Spleen (tissue), 11 donors: ENCODE results near the gene IPMK. TPM values are rescaled to one million over a fixed set of nuclear protein-coding genes. Genes with fewer than 3 reads are reported as not detected.

Experiments used
- DNase-seq: peaks from one replicate; pipeline ENCODE4 v3.0.0-alpha.2; 2020
- H3K27ac ChIP-seq, 8 donors: fragments of 200-600 bp; sonication (generic) in 7 of 8; 1 replicate in 4 of 8; 2 replicates in 4 of 8; pipeline versions ENCODE4 v1.5.0 to v1.8.0; 2016 to 2021; ENCODE audit warnings: inconsistent platforms in 4 of 8, mild to moderate bottlenecking in 4 of 8, moderate library complexity in 1 of 8
- H3K27me3 ChIP-seq, 7 donors: fragments of 200-600 bp; sonication (generic) in 6 of 7; replicated peaks in 1 of 7; 1 replicate in 4 of 7; 2 replicates in 3 of 7; pipeline versions ENCODE4 v1.5.0 to v1.8.0; 2016 to 2021; ENCODE audit warnings: inconsistent platforms in 3 of 7, mild to moderate bottlenecking in 1 of 7
- H3K36me3 ChIP-seq, 6 donors: fragments of 200-600 bp; sonication (generic) in 5 of 6; 1 replicate in 4 of 6; 2 replicates in 2 of 6; pipeline versions ENCODE4 v1.5.0 to v1.8.0; 2016 to 2021; ENCODE audit warnings: inconsistent platforms in 2 of 6
- H3K4me1 ChIP-seq, 6 donors: fragments of 200-600 bp; sonication (generic) in 5 of 6; 1 replicate in 3 of 6; 2 replicates in 3 of 6; pipeline versions ENCODE4 v1.5.0 to v1.8.0; 2016 to 2021; ENCODE audit warnings: inconsistent platforms in 3 of 6
- H3K4me3 ChIP-seq, 8 donors: fragments of 200-600 bp; sonication (generic) in 7 of 8; 1 replicate in 4 of 8; 2 replicates in 4 of 8; pipeline versions ENCODE4 v1.5.0 to v1.8.0; 2016 to 2021; ENCODE audit warnings: inconsistent platforms in 4 of 8, mild to moderate bottlenecking in 4 of 8, moderate library complexity in 2 of 8
- H3K9me3 ChIP-seq, 8 donors: fragments of 200-600 bp; sonication (generic) in 7 of 8; 1 replicate in 4 of 8; 2 replicates in 4 of 8; pipeline versions ENCODE4 v1.5.0 to v1.8.0; 2016 to 2021; ENCODE audit warnings: inconsistent platforms in 4 of 8
- CTCF ChIP-seq, 11 experiments: fragments of 200-600 bp in 7 of 11; fragments of 450-650 bp in 4 of 11; sonication (generic) in 4 of 11; IDR thresholded peaks in 8 of 11; conservative IDR thresholded peaks in 3 of 11; 1 replicate in 7 of 11; 2 replicates in 4 of 11; pipeline versions ENCODE4 v1.4.0 to v1.8.0; 2016 to 2021; ENCODE audit warnings: antibody characterized with exemption in 11 of 11, inconsistent platforms in 4 of 11, mild to moderate bottlenecking in 1 of 11
- POLR2A ChIP-seq, 3 donors: fragments of 450-650 bp; IDR thresholded peaks; one replicate each; pipeline ENCODE4 v1.5.1; 2017; ENCODE audit warnings: antibody characterized with exemption in 3 of 3, mild to moderate bottlenecking in 1 of 3
- POLR2AphosphoS5 ChIP-seq, 3 donors: sonication (generic); formaldehyde crosslinking; IDR thresholded peaks; one replicate each; pipeline ENCODE4 v1.5.1; 2017; ENCODE audit warnings: antibody characterized with exemption in 3 of 3
- WGBS, 5 donors: extraction: QIAGEN DNeasy Blood & Tissue Kit in 3 of 5; methylation state at CpG; one replicate each; pipeline versions ENCODE4 v1.1.5 to v1.1.7; 2013 to 2018; 5-methylcytosine and 5-hydroxymethylcytosine counted together
- intact Hi-C: fragments of 100-400 bp; cut with DNase I; formaldehyde crosslinking; loops from one replicate; pipeline ENCODE4 v1.15.0; 2023; ENCODE audit warnings: low total_unique reads
- polyA plus RNA-seq, 3 donors: library from polyadenylated mRNA; stranded (reverse); fragments of 200-250 nt; gene quantifications; one replicate each; pipeline ENCODE4 v1.2.1, GENCODE V29; 2013
- total RNA-seq, 7 donors: library from RNA; depleted of rRNA in 3 of 7; stranded (reverse); fragments of >200 nt in 3 of 7; fragmentation: NEBNext Ultra II Directional in 4 of 7; extraction: Animal tissue kit (Norgen Biotek cat#: 25700) in 4 of 7; gene quantifications; one replicate each; pipeline versions ENCODE4 v1.1.0 to v1.2.1, GENCODE V29; 2016 to 2021
- donor health status: healthy with polysubstance abuse.
- donor health status: DM: no; HTN: no; CAD: no; lungs with moderate emphysema.
- donor health status: DM: no; HTN: no; CAD: no.
- donor health status: Bipolar disorder and iron deficiency.
- donor health status: healthy.
- donor health status: DM: no; HTN: no; CAD: no.
- donor health status: DM: yes; HTN: yes; CAD: no.

Gene IPMK
- total and polyA plus RNA-seq, 10 donors = 2.9 to 17.2 (median 13.3) TPM

- no peak for DNase-seq
- TF ChIP-seq POLR2AphosphoS5 (IDR thresholded peaks at IDR 0.05) (no peak), CTCF (IDR thresholded peaks at IDR 0.05 in 8 of 11, conservative IDR thresholded peaks at IDR 0.05 in 3 of 11) (no peak)
- intact Hi-C loops = no loop called here
- no peak overlapping the region for H3K4me3 ChIP-seq
- H3K27ac ChIP-seq = no peak overlapping the region
- no peaks in the 10 kb centered on the region for H3K9me3 ChIP-seq
- 94 to 99% (median 97%) methylated on average over 2 of the region's 2 CpGs for WGBS, 5 donors
- peaks cover 0 to 69% (median 15%) of the 10 kb centered on the region in 6 donors for H3K36me3 ChIP-seq
- H3K4me1 ChIP-seq = no peaks in the 10 kb centered on the region
- H3K27me3 ChIP-seq = no peaks in the 10 kb centered on the region
Observed at GRCh38 chr10:58225654-58226053, 42.0 kb downstream of the IPMK start.

- TF ChIP-seq CTCF (IDR thresholded peaks at IDR 0.05 in 8 of 11, conservative IDR thresholded peaks at IDR 0.05 in 3 of 11) = no peak
- TF ChIP-seq POLR2A (IDR thresholded peaks at IDR 0.05) = no peak
- H3K27me3 ChIP-seq = no peaks in the 10 kb centered on the region
- no peak overlapping the region for H3K27ac ChIP-seq
- no peak overlapping the region for H3K4me3 ChIP-seq
- no peak for DNase-seq
- H3K36me3 ChIP-seq = peaks cover 0 to 30% (median 4%) of the 10 kb centered on the region in 6 donors
- H3K4me1 ChIP-seq = no peaks in the 10 kb centered on the region
- WGBS, 5 donors = 95 to 99% (median 98%) methylated on average over 2 of the region's 2 CpGs
- no peaks in the 10 kb centered on the region for H3K9me3 ChIP-seq
- intact Hi-C loops = no loop called here
Observed at GRCh38 chr10:58220769-58221451, 46.8 kb downstream of the IPMK start.

- no peaks in the 10 kb centered on the region for H3K27me3 ChIP-seq
- H3K27ac ChIP-seq = no peak overlapping the region
- H3K9me3 ChIP-seq = no peaks in the 10 kb centered on the region
- TF ChIP-seq POLR2A (IDR thresholded peaks at IDR 0.05) = no peak
- intact Hi-C loops = no loop called here
- no peaks in the 10 kb centered on the region for H3K4me1 ChIP-seq
- H3K36me3 ChIP-seq = peaks cover 0 to 32% (median 6%) of the 10 kb centered on the region in 6 donors
- no peak for DNase-seq
- no peak overlapping the region for H3K4me3 ChIP-seq
Observed at GRCh38 chr10:58219875-58220274, 47.8 kb downstream of the IPMK start.

GRCh38 chr10:58217612-58218011 is 50.1 kb downstream of the IPMK start:
- no peak for DNase-seq
- peaks cover 0 to 42% (median 8%) of the 10 kb centered on the region in 6 donors for H3K36me3 ChIP-seq
- 92 to 98% (median 96%) methylated on average over 3 to 4 of the region's 4 CpGs for WGBS, 5 donors
- no peaks in the 10 kb centered on the region for H3K4me1 ChIP-seq
- H3K4me3 ChIP-seq = no peak overlapping the region
- H3K27ac ChIP-seq = no peak overlapping the region
- TF ChIP-seq POLR2AphosphoS5 (IDR thresholded peaks at IDR 0.05) = no peak
- no peak for TF ChIP-seq CTCF (IDR thresholded peaks at IDR 0.05 in 8 of 11, conservative IDR thresholded peaks at IDR 0.05 in 3 of 11)
- TF ChIP-seq POLR2A (IDR thresholded peaks at IDR 0.05) = no peak
- intact Hi-C loops = no loop called here
- H3K27me3 ChIP-seq = no peaks in the 10 kb centered on the region
- no peaks in the 10 kb centered on the region for H3K9me3 ChIP-seq
